T-helper 22 cell (primary cell): ENCODE results near the gene SYNPO.

Source experiments
- DNase-seq: peaks from one replicate; pipeline ENCODE4 v3.0.0-alpha.2; 2020; ENCODE audit warnings: low read depth

SYNPO gene

DNA sequence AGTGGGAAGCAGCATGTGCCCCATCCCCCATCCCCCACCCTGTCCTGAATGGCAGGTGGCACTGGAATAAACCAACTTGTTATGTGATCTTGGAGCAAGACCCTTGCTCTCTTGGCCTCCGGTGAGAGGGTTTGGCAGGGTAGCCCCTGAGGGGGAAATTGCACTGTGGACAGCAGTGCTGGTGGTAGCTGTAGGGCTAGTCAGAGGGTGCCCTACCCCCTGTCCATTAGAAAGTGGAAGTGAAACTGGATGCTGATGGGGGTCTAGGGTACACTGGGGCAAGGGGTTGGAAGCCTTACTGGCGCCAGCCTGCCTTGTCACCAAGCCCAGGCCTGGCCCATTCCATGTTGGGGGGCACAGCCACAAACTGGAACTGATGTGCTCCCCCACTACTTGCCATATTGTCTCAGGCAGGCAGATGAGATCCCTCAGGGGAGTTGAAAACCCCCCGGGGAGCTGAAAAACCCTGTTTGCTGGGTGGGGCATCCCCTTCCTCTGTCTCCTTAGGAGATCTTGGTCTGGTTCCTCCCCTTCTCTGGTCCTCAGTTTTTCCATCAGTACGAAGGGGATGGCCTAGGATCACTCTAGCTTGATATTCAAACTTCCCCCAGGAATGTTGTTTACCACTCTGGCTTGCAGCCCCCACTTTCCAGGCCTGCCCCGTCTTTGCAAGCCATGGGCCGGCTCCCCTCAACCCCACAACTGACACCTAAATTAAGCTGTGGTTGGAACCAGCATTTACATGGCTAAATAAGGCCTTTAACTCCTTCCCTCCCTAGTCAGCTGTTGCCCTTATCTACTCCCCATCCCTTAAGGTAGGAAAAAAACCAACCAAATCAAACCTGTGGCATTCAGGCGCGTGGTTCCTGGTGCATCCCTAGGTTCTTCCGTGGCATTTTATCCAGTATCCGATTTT is 14.4 kb upstream of the SYNPO start:
- DNase-seq, result no peak

DNA sequence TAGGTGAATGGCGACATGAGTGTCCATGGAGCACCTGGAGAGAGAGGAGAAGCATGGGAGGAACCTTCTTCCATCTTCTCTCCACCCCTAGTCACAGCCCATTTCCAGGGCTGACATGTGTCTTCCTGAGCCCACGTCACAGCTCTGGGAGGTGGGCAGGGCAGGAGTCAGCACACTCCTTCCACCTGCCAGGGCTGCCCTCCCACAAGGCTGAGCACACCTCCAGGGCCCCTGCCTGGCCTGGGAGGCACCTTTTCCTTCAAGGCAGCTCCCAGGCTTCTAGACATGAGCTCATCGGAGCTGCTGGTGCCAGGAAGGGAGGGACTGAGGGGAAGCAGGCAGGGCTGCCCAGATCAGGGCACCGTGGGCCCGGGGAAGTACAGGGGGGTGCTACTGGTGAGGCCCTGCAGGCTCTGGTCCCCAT is 13.6 kb upstream of the SYNPO start:
- no peak for DNase-seq

DNA sequence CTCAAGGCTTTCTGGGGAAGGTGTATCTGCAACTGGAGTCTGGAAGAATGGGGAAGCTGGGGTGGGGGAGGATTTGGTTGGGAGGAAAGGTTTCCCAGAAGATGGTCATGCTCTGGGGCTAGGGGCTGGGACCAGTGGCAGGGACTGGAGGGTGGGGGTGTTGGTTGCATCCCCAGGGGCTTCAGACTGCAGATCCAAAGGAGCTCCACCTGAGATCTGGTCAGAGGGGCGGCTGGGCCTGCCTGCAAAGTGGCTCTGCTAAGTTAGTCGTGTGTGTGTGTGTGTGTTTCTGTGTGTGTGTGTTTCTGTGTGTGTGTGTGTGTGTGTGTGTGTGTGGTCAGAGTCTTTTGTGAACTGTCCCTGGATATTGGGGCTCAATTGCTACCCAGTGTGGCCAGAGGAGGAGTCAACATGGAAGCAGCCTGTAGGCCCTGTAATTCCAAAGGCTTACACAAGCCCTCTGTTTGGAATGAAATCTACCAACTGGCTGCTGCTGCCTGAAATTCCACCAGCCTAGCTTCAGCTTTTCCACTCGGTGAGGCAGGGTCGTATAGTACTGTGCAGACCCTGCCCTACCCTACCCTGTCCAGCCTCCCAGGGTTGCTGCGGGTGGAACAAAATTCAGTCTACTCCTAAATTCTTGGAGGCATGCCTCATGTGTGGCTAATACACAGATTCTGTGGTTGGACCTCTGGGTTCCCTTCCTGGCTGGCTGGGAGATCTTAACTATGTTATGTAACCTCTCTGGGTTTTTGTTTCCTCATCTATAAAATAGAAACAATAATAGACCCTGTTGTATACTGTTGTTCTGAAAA is 12.5 kb upstream of the SYNPO start:
- DNase-seq, result no peak

DNA sequence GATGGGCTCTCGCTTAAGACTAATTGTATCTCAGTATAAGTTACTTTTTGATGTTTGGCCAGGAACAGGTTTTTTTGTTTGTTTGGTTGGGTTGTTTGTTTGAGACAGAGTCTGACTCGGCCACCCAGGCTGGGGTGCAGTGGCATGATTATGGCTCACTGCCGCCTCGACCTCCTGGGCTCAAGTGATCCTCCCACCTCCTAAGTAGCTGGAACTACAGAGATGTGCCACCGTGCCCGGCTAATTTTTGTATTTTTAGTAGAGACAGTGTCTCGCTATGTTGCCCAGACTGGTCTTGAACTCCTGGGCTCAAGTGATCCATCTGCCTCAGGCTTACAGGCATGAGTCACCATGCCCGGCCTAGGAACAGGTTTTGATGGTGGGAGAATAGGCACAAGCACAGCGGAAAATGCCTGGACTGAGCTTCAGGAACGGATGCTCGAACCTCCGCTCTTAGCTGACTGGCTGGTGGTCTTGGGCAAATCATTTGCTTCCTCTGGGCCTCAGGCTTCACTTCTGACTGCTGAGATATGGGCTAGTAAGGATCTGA is 11.4 kb upstream of the SYNPO start:
- no peak for DNase-seq

DNA sequence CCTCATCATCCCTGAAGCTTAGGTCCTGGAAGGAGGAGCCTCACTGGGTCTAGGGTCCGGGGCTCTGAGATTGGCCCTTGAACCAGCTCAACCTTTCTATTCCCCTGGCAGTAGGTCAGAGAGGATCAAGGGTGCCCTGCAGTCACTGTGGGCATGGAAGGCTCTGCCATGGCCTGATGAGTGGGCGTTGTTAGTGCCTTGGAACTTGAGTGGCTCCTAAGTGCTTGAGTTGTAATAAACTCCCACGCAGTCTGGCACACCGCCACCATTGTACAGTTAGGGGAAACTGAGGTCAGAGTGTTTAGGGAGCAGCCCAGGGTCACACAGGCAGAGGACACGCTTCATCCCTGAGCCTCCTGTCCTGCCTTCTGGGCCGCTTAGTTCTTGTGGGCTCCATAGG is 10.4 kb upstream of the SYNPO start:
- DNase-seq, result no peak

DNA sequence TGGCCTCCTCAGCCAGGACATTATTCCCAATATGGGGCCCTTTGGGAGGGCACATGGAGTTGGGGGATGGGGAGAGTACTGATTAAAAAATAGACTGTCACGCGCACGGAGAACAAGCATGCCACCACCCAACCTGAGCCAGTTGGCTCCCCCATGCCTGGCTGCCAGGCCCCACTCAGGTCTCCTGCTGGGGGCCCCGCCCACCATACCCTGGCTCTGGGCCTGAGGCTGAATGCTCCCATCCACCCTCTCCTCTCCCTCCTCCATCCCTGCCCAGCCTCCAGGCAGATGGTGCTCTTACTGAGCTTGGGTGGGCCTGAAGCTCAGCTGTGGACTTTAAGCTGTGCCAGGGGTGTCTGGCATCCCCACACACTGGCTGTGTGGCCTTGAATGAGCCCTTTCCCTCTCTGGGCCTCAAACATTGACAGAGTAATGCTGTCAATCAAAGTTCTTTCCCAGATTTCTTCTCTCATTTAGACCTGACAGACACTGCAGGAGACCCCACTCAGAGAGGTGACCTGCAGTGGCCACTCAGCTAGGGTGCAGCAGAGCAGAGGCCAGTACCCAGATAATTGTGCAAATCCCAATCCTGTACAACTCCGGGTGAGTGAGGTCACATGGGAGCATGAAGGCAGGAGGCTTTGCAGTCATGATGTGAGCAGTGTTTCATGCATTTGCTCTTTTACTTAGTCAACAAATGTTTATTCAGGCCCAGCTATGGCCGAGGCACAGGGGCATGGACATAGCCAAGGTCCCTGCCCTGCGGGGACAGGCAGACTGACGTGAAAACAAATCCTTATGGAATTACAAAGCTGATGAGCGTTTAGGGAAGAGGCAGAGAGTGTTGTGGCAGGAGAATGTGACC is 9.8 kb upstream of the SYNPO start:
- DNase-seq, result no peak

DNA sequence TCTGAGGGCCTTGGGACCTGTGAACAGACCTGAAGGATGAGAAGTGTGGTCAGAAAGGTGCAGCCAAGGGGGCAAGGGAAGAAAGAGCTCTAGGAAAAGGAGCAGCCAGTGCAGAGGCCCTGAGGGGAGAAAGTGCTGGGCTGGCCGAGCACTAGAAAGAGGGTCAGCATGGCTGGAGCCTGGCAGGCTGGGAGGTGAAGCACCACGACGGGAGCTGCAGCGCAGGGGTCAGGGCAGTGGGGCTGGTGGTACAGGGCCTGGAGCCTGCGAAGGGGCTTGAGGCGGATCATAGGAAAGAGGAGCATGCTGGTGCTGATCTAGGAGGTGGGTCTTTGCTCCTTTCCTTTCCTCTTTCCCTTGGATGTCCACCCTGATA is 9.1 kb upstream of the SYNPO start:
- DNase-seq, result no peak

DNA sequence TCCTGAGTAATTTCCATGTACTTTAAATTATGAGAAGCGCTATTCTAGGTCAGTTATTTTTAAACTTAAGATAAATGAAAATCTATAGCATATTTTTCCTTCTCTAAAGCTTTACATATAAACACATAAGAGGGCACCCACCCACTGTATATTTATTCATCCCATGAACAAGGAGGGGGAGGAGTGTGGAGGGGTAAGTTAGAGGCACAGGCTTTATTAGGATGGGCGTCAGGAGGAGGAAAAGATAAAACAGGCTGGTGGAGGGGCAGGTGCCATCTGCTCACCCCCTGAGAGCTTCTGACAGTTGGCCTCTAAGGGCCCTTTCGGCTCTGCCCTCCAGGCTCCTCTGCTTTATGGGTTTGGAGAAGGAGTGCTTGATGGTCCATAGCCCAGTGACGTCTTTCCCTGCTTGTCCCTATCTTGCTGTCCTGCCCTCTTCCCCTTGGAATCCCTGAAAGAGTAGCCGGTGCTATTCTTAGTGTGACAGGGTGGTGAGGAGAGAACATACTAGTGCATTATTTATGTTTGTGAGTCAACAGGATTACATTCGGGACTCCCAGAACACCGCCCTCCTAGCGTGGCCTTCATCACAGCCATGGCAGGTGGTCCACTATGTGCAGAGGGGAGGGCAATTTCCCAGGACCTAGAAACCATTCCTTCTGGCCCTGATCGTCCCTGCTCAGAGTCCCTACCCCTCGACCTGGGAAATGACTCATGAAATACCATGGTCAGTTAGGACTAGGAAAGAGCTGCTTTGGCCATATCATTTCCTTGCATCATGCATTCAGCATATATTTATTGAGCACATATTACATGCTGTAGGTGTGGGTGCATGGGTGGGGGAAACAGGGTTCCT is 7.9 kb upstream of the SYNPO start:
- no peak for DNase-seq

DNA sequence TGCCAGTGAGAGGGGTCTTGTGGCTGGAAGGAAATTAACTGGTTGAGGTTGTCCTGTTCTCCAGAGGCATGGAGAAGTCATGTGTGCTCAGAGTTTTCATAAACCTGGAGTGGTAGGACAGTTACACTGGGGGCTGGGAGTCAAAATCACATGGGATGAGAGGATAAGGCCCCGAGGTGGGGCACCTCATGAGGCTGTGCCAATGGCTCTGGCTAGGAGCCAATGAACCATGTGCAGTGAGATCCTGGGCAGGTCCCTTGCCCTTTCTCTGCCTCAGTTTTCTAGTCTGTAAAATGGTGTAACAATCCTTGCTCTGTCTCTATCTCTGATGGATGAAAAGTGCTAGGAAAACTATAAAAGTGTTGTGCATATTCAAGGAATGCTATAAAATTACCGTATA is 7.0 kb upstream of the SYNPO start:
- no peak for DNase-seq

DNA sequence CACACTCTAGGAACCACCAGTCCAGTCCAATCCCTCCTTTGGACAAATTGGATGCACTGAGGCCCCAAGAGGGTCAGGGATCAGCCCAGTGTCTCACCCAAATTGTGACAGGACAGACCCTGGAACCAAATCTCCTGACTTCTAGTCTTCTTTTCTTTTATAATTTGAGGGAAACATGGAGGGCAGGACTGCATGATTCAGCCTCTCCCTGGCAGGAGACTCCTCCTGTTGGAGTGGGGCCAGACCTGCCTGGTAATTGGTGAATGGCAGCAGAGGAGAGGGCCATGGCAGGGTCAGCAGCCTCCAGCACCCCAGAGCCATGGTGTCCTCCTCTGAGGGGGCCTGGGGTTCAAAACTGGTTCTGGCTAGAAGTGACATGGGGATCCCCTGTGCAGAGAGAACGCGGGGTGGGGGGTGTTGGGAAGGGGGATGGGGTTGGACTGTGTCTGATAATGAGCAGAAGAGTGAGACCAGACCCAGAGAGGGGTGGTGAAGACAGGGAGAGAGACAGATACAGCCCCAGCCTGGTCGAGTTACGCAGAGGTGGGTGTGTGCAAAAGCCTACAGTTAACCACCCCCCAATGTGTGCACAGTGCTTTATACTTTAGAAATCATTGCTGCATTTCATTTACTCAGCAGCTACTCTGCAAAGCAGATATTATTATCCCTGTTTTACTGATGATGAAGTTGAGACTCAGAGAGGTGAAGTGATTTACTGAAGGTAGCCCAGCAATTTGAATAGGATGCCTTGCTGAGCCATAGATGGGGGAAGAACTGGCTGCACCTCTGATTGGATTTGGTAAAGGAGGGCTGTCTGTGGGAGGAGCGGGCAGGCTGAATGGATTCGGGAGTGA is 3.8 kb upstream of the SYNPO start:
- DNase-seq, result no peak

DNA sequence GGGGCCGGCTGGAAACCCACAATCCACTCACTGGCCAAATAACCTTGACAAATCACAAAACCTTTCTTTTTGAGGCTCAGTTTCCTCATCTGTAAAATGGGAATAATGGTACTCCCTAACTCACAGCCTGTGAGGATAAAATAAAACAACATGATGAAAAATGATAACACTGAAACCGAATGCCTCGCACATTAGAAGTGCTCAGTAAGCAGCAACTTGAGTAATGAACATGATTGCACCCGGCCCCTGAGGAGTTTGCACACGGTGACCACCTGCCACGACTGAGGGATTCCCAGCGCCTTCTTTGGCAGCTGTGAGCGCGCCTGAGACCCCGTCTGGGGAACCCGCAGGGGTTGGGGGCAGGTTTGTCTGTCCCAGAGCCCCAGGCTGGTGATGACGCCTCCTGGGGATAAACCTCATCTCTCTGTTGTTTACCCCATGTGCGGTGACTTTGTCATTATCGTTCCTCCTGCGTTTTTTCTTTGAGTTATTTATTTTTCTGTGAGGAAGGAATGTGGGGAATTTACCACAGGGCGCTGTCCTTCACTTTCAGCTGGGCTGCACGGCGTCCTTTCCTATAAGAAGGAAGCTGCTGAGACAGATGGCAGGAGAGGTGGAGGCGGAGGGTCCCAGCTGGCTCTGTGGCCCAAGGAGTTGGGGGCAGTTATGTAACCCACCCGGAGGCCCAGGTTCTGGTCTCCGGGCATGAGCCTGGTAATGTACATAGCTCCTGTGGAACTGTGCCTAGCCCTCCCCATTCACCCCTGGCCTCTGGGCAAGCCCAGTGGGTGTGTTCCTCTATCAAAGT is 3.0 kb upstream of the SYNPO start:
- no peak for DNase-seq

DNA sequence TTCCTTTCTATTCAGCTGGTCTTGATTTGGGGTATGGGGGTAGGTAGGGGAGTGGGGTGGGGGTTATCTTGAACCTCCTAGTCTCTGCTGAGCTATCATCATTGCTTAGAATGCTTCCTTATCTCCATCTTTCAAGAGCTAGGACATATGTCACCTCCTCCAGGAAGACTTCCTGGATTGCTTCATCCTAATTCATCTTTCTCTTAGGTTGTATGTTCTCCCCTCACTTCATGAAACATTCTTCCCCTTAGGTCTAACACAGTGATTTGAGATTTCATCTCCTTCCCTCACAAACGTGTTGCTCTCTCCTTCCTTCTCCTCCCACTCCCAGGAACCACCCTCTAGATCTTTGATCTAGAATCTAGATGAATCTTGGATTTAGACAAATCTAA is 2.4 kb upstream of the SYNPO start:
- DNase-seq, result no peak

DNA sequence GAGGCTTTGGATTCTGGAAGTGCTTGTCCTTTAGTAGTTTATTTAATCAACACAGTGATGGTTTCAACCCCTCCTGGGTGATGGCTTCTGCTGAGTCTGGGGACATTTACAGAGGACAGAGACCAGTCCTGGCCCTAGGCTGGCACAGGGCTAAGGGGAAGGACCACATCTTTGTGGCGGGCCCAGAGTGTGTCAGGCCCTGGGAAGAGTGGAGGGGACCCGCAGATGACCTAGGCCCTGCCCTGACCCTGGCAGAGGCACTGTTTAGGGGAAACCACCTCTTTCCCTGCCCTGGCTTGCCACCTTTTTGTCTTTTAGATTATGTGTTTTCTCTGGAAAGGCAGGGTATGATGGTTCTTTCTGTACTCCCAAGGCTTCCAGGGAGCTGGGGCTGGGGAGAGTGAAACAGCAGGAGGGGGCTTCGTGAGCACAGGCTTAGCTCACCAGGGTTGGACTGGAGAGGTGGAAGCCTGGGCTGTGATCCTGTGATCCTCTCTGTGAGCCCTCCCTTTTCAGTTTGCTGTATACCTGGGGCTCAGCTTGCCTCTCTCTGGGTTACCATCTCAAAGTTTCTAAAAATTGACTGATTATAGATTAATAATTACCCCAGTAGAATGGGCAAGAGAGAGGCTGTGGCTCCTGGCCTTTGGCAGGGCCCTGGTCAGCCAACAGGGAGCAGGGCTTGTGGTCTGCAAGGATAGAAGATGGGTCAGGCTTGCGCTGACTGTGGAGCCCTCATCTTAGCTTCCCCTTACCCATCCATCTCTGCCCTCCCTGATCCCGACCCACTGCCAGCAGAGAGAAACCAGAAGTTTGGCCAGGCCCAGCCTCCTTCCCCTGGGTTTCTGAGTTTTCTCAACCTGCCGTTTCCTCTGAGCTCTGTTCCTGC is 1.7 kb upstream of the SYNPO start:
- no peak for DNase-seq

DNA sequence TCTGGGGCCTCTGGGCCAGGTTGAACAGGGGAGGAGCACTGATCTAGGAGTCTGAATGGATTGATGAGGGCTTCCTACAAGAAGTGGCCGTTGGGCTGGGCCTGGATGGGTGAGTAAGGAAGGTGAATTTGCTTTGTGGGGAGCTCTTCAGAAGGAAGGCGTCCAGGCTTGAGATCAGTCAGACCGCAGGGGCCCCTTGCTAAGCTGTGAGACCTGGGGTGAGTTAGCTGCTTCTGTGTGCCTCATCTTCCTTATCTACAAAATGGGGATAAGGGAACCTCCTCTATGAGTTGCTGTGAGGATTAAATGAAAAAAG is 1.1 kb upstream of the SYNPO start:
- DNase-seq, result no peak

DNA sequence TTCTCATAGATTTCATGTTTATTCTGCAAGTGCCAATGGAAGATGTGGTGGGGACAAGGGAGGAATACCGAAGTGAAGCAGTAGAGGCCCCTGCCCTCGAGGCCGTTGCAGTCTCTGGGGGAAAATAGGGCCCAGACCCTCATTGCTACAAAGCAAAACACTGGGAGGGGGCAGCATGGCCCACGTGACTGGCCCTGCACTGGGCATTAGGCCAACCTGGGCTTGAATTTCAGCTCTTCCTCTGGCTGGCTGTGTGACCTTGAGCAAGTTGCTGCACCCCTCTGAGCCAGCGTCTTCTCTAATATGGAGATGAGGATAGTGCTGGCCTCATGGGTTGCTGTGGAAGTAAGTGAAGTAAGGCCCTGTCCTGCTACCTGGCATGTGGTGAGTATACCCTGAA is 709 bp upstream of the SYNPO start:
- DNase-seq, result no peak

DNA sequence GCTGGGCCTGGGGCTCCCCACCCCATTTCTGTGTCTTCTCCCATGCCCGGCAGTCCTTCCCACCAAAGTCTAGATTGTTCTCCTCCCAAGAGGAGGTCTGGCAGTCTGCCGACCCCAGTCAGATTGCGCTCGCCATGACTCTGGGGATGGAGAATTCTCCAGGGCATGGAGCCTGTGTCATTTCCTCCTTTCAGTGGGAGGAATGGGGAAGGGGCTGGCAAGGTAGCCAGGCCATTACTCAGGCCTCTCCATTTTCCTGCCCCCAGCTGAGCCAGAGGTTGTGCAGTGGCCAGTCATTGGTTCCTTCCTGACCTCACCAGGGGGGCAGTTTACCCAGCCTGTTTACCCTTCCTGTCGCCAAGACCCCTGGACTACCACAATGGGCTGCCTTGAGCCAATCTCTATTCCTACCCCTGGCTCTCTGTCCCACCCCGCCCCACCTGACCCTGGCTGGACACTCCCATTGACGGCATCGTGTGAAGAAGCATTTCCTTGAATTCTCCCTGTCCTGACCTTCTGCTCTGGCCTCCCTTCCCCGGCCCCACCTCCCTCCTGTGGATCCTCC is 628 bp downstream of the SYNPO start:
- DNase-seq, result no peak

DNA sequence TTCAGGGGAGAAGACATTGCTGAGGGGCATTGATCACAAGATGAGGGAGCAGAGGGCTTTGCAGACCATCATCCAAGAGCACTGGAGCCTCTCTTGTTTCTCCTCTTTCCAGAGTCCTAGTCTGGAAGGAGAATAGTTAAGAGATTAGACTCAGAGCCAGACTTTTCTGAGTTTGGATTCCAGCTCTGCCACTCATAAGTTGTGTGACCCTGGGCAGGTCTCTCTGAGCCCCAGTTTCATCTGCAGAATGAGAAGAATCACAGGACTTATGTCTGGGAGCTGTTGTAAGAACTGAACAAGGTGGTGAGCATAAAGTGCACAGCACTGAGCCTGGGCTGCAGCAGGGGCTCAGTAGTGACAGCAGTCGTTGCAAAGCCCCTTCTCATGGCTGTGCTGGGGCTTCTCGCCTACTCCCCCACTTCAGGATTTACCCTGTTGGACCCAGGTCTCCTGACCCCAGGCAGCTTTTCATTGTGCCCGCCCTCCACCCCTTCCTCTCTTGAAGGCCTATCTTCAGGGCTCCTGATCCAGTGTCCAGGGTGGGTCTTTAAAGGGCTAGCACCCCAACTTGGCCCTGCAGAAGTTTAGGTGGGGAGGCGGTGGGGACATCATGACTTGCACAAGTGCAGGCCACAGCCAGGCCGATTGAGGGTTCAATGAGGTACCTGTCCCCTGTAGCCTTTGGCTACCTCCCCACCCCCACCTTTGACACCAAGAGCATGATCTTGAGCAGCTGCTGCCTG is 1.5 kb downstream of the SYNPO start:
- DNase-seq, result no peak
